ENCODE measurements around the gene ABCB6. TPM values are rescaled to one million over a fixed set of nuclear protein-coding genes. Genes with fewer than 3 reads are reported as not detected.
A peak's percentile ranks its signal among the peaks of the same experiment; 100 is the strongest.

Gene ABCB6
- total RNA-seq, 1 donor from 2014 or later = 12.5 TPM

DNA sequence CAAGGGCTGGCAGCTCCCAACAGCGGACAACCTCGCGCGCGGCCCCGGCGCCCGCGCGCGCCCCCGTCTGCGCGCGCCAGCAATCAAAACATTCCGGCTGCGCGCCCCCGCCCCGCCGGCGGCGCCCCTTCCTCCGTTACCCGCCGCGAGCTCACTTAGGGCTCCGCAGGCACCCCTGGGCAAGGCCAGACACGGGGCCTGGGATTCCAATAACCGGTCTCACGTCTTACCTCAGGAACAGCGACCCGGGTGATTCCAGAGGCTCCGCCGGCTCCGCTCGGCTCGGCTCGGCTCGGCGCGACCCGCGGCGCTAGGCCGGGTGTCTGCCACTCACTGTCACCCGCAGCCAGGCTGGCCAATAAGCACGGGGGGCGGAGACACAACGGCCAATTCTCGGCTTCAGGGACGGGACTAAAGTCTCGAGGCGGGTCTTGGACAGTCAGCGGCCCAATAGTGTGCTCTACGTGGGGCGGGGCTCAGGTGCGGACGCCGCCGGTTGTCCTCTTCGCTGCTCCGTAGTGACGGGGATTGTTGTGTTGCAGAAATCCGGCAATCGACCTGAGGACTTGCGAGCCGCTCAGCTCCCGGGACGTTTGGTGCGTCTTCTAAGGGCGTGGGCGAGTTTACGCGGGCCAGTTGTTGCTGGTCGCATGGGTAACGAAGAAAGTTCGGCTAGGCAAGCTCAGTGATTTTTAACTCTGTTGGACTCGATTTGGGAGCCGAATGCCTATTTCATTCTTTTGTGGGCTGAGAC, 10.7 kb upstream of the ABCB6 start, which contains the start of the genes ANKZF1 and ATG9A:
ANKZF1 (plus strand) TSS at position 502 of the 754 bp plus-strand sequence. CDS start 452 bp downstream, outside the sequence.
ATG9A (minus strand) TSS at position 332 of the 754 bp plus-strand sequence. CDS start 1,612 bp downstream, outside the sequence.
- H2AFZ ChIP-seq (ENCODE audit: low read depth, low read length) = peak within 1 kb of the TSS; percentile 83
- peaks cover 20% of the 10 kb centered on the region for H3K4me1 ChIP-seq (ENCODE audit: insufficient read depth, low read length)
- Mint-ChIP-seq H3K27me3 (ENCODE audit: low read depth, unreplicated experiment) (no peaks in the 10 kb centered on the region), H3K4me1 (ENCODE audit: low read depth, unreplicated experiment) (peaks cover 10% of the 10 kb centered on the region), H3K9me3 (ENCODE audit: unreplicated experiment) (no peaks in the 10 kb centered on the region), H3K36me3 (ENCODE audit: low read depth, unreplicated experiment) (peaks cover 24% of the 10 kb centered on the region), H3K4me3 (ENCODE audit: unreplicated experiment) (peak within 1 kb of the TSS; percentile 100), H3K27ac (ENCODE audit: unreplicated experiment) (peak within 1 kb of the TSS; percentile 98)
- peak within 1 kb of the TSS; percentile 86 for H3K27ac ChIP-seq (ENCODE audit: low read depth, low read length)
- H3K4me2 ChIP-seq (ENCODE audit: low read length) = peak within 1 kb of the TSS; percentile 99
- no peaks in the 10 kb centered on the region for H3K27me3 ChIP-seq (ENCODE audit: insufficient read depth, low read length)
- DNase-seq (ENCODE audit: low read depth) = peak; percentile 98
- peaks cover 25% of the 10 kb centered on the region for H3K36me3 ChIP-seq (ENCODE audit: insufficient read depth, low read length)
- peak within 1 kb of the TSS; percentile 93 for H3K4me3 ChIP-seq (ENCODE audit: insufficient read depth, low read depth, low read length)
- peaks cover 35% of the 10 kb centered on the region for H3K79me2 ChIP-seq (ENCODE audit: insufficient read depth, low read length)
- H3K9me3 ChIP-seq (ENCODE audit: insufficient read depth, low read depth, low read length) = no peaks in the 10 kb centered on the region
- no peak for FAIRE-seq
- H3K9ac ChIP-seq (ENCODE audit: low read length) = peak within 1 kb of the TSS; percentile 90
- TF ChIP-seq EZH2 (IDR thresholded peaks at IDR 0.05; ENCODE audit: insufficient read depth, low read length) = no peak
- no peak for TF ChIP-seq CTCF (IDR thresholded peaks at IDR 0.05; ENCODE audit: insufficient read depth, low read depth, low read length)
- H4K20me1 ChIP-seq (ENCODE audit: insufficient read depth, low read length) = peaks cover 10% of the 10 kb centered on the region

DNA sequence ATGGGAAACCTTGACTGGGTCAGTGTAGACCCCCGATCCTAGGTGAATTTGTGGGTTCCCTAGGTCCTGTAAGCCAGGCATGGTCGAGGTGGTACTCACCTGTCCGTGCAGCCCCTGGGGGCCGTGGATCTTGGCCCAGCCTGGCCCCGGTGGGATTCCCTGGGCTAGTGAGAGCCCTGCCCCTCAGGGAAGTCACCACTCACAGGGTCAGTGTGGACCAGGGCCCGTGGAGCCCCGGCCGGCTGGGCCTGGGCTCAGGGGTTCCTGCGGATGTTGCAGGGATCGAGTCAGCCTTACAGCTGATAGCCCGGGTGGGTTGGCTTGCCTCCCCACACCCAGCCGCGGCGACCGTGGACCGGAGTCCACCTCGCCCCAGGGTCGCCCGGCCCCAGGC, 10.2 kb upstream of the ABCB6 start:
- peaks cover 10% of the 10 kb centered on the region for H4K20me1 ChIP-seq (ENCODE audit: insufficient read depth, low read length)
- DNase-seq (ENCODE audit: low read depth) (no peak), FAIRE-seq (no peak)
- no peaks in the 10 kb centered on the region for H3K9me3 ChIP-seq (ENCODE audit: insufficient read depth, low read depth, low read length)
- H3K4me1 ChIP-seq (ENCODE audit: insufficient read depth, low read length) = peaks cover 20% of the 10 kb centered on the region
- peaks cover 25% of the 10 kb centered on the region for H3K36me3 ChIP-seq (ENCODE audit: insufficient read depth, low read length)
- peak overlapping the region; percentile 61 for H2AFZ ChIP-seq (ENCODE audit: low read depth, low read length)
- H3K4me2 ChIP-seq (ENCODE audit: low read length) = peak overlapping the region; percentile 99
- peaks cover 35% of the 10 kb centered on the region for H3K79me2 ChIP-seq (ENCODE audit: insufficient read depth, low read length)
- H3K4me3 ChIP-seq (ENCODE audit: insufficient read depth, low read depth, low read length) = peak overlapping the region; percentile 93
- H3K27ac ChIP-seq (ENCODE audit: low read depth, low read length) = peak overlapping the region; percentile 86
- no peaks in the 10 kb centered on the region for H3K27me3 ChIP-seq (ENCODE audit: insufficient read depth, low read length)
- H3K4me3 Mint-ChIP-seq (ENCODE audit: unreplicated experiment) = peak overlapping the region; percentile 88
- TF ChIP-seq CTCF (IDR thresholded peaks at IDR 0.05; ENCODE audit: insufficient read depth, low read depth, low read length) = no peak
- no peak for TF ChIP-seq EZH2 (IDR thresholded peaks at IDR 0.05; ENCODE audit: insufficient read depth, low read length)
- no peaks in the 10 kb centered on the region for H3K9me3 Mint-ChIP-seq (ENCODE audit: unreplicated experiment)
- no peak overlapping the region for H3K27ac Mint-ChIP-seq (ENCODE audit: unreplicated experiment)
- H3K9ac ChIP-seq (ENCODE audit: low read length) = peak overlapping the region; percentile 90
- H3K27me3 Mint-ChIP-seq (ENCODE audit: low read depth, unreplicated experiment) = no peaks in the 10 kb centered on the region
- peaks cover 23% of the 10 kb centered on the region for H3K36me3 Mint-ChIP-seq (ENCODE audit: low read depth, unreplicated experiment)
- H3K4me1 Mint-ChIP-seq (ENCODE audit: low read depth, unreplicated experiment) = peaks cover 10% of the 10 kb centered on the region
